ENCODE data around the gene HNRNPCL1. TPM values are rescaled to one million over a fixed set of nuclear protein-coding genes. Genes with fewer than 3 reads are reported as not detected.
"Not testable (repeated sequence)": the region's sequence is repeated elsewhere in the genome, so short reads cannot be mapped to it uniquely, and the experiment has no call there.

HNRNPCL1 gene
- not detected for polyA plus RNA-seq (2013, experiment 1 of 2)
- not detected for polyA plus RNA-seq (2013, experiment 2 of 2)

GRCh38 chr1:12848620-12849019 is at the start of gene HNRNPCL1:
HNRNPCL1 (minus strand) TSS chr1:12848720; CDS start chr1:12848289, 431 bp downstream.
- not testable (repeated sequence) for H3K4me3 ChIP-seq (ENCODE audit: low read length in 2 of 2); H2AK5ac ChIP-seq (ENCODE audit: low read depth, low read length); H3K14ac ChIP-seq (ENCODE audit: low read length); H3K9ac ChIP-seq (ENCODE audit: low read depth, low read length, poor library complexity); H3K36me3 ChIP-seq (replicated peaks in 1 of 2; ENCODE audit: control insufficient read depth in 2 of 2, insufficient read depth in 2 of 2, low read length in 2 of 2); H3K23ac ChIP-seq (ENCODE audit: low read depth, low read length, poor library complexity); H2BK15ac ChIP-seq (ENCODE audit: low read length); H3K9me3 ChIP-seq (replicated peaks in 1 of 2; ENCODE audit: control insufficient read depth in 2 of 2, insufficient read depth in 1 of 2, low read depth in 1 of 2, low read length in 2 of 2); H3K4ac ChIP-seq (ENCODE audit: low read length); H3K4me1 ChIP-seq (ENCODE audit: control insufficient read depth in 2 of 2, insufficient read depth in 1 of 2, low read depth in 1 of 2, low read length in 2 of 2); H2BK12ac ChIP-seq (ENCODE audit: low read length); H4K91ac ChIP-seq (ENCODE audit: low read depth, low read length, poor library complexity); H2BK5ac ChIP-seq (ENCODE audit: low read length); H3K79me1 ChIP-seq (ENCODE audit: low read depth, low read length); H3K27me3 ChIP-seq (ENCODE audit: control insufficient read depth in 3 of 3, insufficient read depth in 3 of 3, low read depth in 1 of 3, low read length in 3 of 3); H2AFZ ChIP-seq (ENCODE audit: low read length); H4K8ac ChIP-seq (ENCODE audit: low read depth, low read length); H3K18ac ChIP-seq (ENCODE audit: low read length); H3K4me2 ChIP-seq (ENCODE audit: insufficient read depth, low read length, poor library complexity, severe bottlenecking); H3K27ac ChIP-seq (replicated peaks; ENCODE audit: low read length); DNase-seq (ENCODE audit: low spot score); H2BK120ac ChIP-seq (ENCODE audit: low read depth, low read length)
- WGBS, 2 donors (ENCODE audit: extremely low coverage in 2 of 2, insufficient read length in 2 of 2, insufficient replicate concordance in 1 of 2), result no CpG with 5 or more reads among the region's 7 CpGs

- no CpG with 5 or more reads among the region's 1 CpG for WGBS, 2 donors (ENCODE audit: extremely low coverage in 2 of 2, insufficient read length in 2 of 2, insufficient replicate concordance in 1 of 2)
- H2AFZ ChIP-seq (ENCODE audit: low read length), result not testable (repeated sequence)
Measured at GRCh38 chr1:12898170-12898569, 49.6 kb upstream of the HNRNPCL1 start, which contains the start of gene PRAMEF10. PRAMEF10 (minus strand) TSS chr1:12898270; CDS start chr1:12895847, 2,423 bp downstream.

GRCh38 chr1:12886101-12886500 is 37.6 kb upstream of the HNRNPCL1 start, which contains the start of gene PRAMEF4:
PRAMEF4 (minus strand) TSS chr1:12886201; CDS start chr1:12883394, 2,807 bp downstream.
- not testable (repeated sequence) for H3K14ac ChIP-seq (ENCODE audit: low read length); H2AFZ ChIP-seq (ENCODE audit: low read length); H2AK5ac ChIP-seq (ENCODE audit: low read depth, low read length); H2BK5ac ChIP-seq (ENCODE audit: low read length); H3K9ac ChIP-seq (ENCODE audit: low read depth, low read length, poor library complexity); H3K27me3 ChIP-seq (ENCODE audit: control insufficient read depth in 3 of 3, insufficient read depth in 3 of 3, low read depth in 1 of 3, low read length in 3 of 3); H3K27ac ChIP-seq (replicated peaks; ENCODE audit: low read length); H4K8ac ChIP-seq (ENCODE audit: low read depth, low read length); H2BK12ac ChIP-seq (ENCODE audit: low read length); H3K4me2 ChIP-seq (ENCODE audit: insufficient read depth, low read length, poor library complexity, severe bottlenecking); H2BK15ac ChIP-seq (ENCODE audit: low read length); H3K9me3 ChIP-seq (replicated peaks in 1 of 2; ENCODE audit: control insufficient read depth in 2 of 2, insufficient read depth in 1 of 2, low read depth in 1 of 2, low read length in 2 of 2); H4K91ac ChIP-seq (ENCODE audit: low read depth, low read length, poor library complexity); H2BK120ac ChIP-seq (ENCODE audit: low read depth, low read length); DNase-seq (ENCODE audit: low spot score); H3K79me1 ChIP-seq (ENCODE audit: low read depth, low read length); H3K4me1 ChIP-seq (ENCODE audit: control insufficient read depth in 2 of 2, insufficient read depth in 1 of 2, low read depth in 1 of 2, low read length in 2 of 2); H3K4me3 ChIP-seq (ENCODE audit: low read length in 2 of 2); H3K18ac ChIP-seq (ENCODE audit: low read length); H3K23ac ChIP-seq (ENCODE audit: low read depth, low read length, poor library complexity); H3K4ac ChIP-seq (ENCODE audit: low read length); H3K36me3 ChIP-seq (replicated peaks in 1 of 2; ENCODE audit: control insufficient read depth in 2 of 2, insufficient read depth in 2 of 2, low read length in 2 of 2)
- WGBS, 2 donors (ENCODE audit: extremely low coverage in 2 of 2, insufficient read length in 2 of 2, insufficient replicate concordance in 1 of 2), result no CpG with 5 or more reads among the region's 3 CpGs

More at GRCh38 chr1:12898170-12898569, 49.6 kb upstream of the HNRNPCL1 start, which contains the start of gene PRAMEF10:
- H2BK12ac ChIP-seq (ENCODE audit: low read length); H3K14ac ChIP-seq (ENCODE audit: low read length); H3K9ac ChIP-seq (ENCODE audit: low read depth, low read length, poor library complexity); H3K36me3 ChIP-seq (replicated peaks in 1 of 2; ENCODE audit: control insufficient read depth in 2 of 2, insufficient read depth in 2 of 2, low read length in 2 of 2); H3K27me3 ChIP-seq (ENCODE audit: control insufficient read depth in 3 of 3, insufficient read depth in 3 of 3, low read depth in 1 of 3, low read length in 3 of 3); H3K4me1 ChIP-seq (ENCODE audit: control insufficient read depth in 2 of 2, insufficient read depth in 1 of 2, low read depth in 1 of 2, low read length in 2 of 2); H3K27ac ChIP-seq (replicated peaks; ENCODE audit: low read length); H4K91ac ChIP-seq (ENCODE audit: low read depth, low read length, poor library complexity); H2BK120ac ChIP-seq (ENCODE audit: low read depth, low read length); H3K79me1 ChIP-seq (ENCODE audit: low read depth, low read length); DNase-seq (ENCODE audit: low spot score); H4K8ac ChIP-seq (ENCODE audit: low read depth, low read length); H3K4ac ChIP-seq (ENCODE audit: low read length); H3K4me3 ChIP-seq (ENCODE audit: low read length in 2 of 2); H2AK5ac ChIP-seq (ENCODE audit: low read depth, low read length); H2BK15ac ChIP-seq (ENCODE audit: low read length); H3K9me3 ChIP-seq (replicated peaks in 1 of 2; ENCODE audit: control insufficient read depth in 2 of 2, insufficient read depth in 1 of 2, low read depth in 1 of 2, low read length in 2 of 2); H3K18ac ChIP-seq (ENCODE audit: low read length); H2BK5ac ChIP-seq (ENCODE audit: low read length); H3K23ac ChIP-seq (ENCODE audit: low read depth, low read length, poor library complexity); H3K4me2 ChIP-seq (ENCODE audit: insufficient read depth, low read length, poor library complexity, severe bottlenecking): not testable (repeated sequence)

- not testable (repeated sequence) for H3K18ac ChIP-seq (ENCODE audit: low read length); H3K4me2 ChIP-seq (ENCODE audit: insufficient read depth, low read length, poor library complexity, severe bottlenecking); H3K9me3 ChIP-seq (replicated peaks in 1 of 2; ENCODE audit: control insufficient read depth in 2 of 2, insufficient read depth in 1 of 2, low read depth in 1 of 2, low read length in 2 of 2); H2BK12ac ChIP-seq (ENCODE audit: low read length); H3K27ac ChIP-seq (replicated peaks; ENCODE audit: low read length); H2BK120ac ChIP-seq (ENCODE audit: low read depth, low read length); H3K4me3 ChIP-seq (ENCODE audit: low read length in 2 of 2); H2BK15ac ChIP-seq (ENCODE audit: low read length); H2BK5ac ChIP-seq (ENCODE audit: low read length); H3K9ac ChIP-seq (ENCODE audit: low read depth, low read length, poor library complexity); H2AFZ ChIP-seq (ENCODE audit: low read length); DNase-seq (ENCODE audit: low spot score); H3K23ac ChIP-seq (ENCODE audit: low read depth, low read length, poor library complexity); H4K91ac ChIP-seq (ENCODE audit: low read depth, low read length, poor library complexity); H3K79me1 ChIP-seq (ENCODE audit: low read depth, low read length); H2AK5ac ChIP-seq (ENCODE audit: low read depth, low read length); H3K36me3 ChIP-seq (replicated peaks in 1 of 2; ENCODE audit: control insufficient read depth in 2 of 2, insufficient read depth in 2 of 2, low read length in 2 of 2); H3K4me1 ChIP-seq (ENCODE audit: control insufficient read depth in 2 of 2, insufficient read depth in 1 of 2, low read depth in 1 of 2, low read length in 2 of 2); H3K27me3 ChIP-seq (ENCODE audit: control insufficient read depth in 3 of 3, insufficient read depth in 3 of 3, low read depth in 1 of 3, low read length in 3 of 3); H3K4ac ChIP-seq (ENCODE audit: low read length); H3K14ac ChIP-seq (ENCODE audit: low read length); H4K8ac ChIP-seq (ENCODE audit: low read depth, low read length)
- no CpG with 5 or more reads among the region's 4 CpGs for WGBS, 2 donors (ENCODE audit: extremely low coverage in 2 of 2, insufficient read length in 2 of 2, insufficient replicate concordance in 1 of 2)
Measured at GRCh38 chr1:12878453-12878852, 29.9 kb upstream of the HNRNPCL1 start.
